ENCODE measurements around the gene IBA57.

The IBA57 gene

GRCh38 chr1:228165372-228166169 lies at the start of gene IBA57:
Gene IBA57 (plus strand): TSS chr1:228165804. CDS start chr1:228165817, 13 bp downstream.
- ATAC-seq, result peak; percentile 91

GRCh38 chr1:228117335-228117734 lies 48.3 kb upstream of the IBA57 start:
- DNase-seq, result no peak
- no peak for ATAC-seq

More at GRCh38 chr1:228165372-228166169, at the start of gene IBA57:
- peak; percentile 99 for DNase-seq

GRCh38 chr1:228118040-228118439 lies 47.6 kb upstream of the IBA57 start:
- ATAC-seq (no peak), DNase-seq (no peak)

DNA sequence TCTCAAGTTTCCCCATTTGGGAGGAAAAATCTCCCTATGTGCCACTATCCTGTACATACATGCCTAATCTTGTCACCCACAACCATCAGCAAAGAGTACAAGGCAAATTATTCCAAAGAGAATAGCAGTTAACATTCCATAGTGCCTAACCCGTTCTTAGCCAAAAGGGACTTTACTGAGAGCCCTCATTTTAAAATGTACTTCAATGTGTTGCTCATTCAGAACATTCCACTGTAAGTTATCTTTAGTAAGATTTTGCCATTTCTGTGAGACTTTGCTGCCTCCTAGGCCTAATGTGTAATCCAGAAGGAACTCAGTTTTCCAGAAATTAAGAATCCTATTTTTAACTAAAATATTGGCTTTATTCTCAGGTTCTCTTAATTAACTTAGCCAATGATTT lies 45.3 kb upstream of the IBA57 start:
- DNase-seq (no peak), ATAC-seq (no peak)

DNA sequence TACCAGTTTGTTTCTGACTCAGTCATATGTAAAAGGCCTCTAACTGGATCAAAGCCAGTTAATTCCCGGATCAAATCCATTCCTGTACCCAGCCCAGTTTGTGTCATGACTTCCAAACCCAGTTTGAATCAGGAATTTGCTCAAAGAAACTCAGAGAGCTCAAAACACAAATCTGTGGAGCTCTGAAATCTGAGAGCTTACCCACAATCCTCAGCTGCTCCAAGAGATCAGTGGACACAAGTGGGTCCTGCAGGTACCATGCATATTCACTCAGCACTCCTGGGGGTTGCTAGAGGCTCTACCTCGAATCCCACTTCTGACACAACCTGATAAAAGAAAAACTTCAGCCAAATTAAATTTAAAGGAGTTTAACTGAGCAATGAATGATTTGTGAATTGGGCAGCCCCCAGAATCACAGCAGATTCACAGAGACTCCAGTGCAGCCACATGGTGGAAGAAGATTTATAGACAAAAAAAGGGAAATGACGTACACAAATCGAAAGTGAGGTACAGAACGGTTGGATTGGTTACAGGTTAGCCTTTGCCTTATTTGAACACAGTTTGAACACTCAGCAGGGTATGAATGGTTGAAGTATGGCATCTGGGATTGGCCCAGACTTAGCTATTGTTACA lies 44.6 kb upstream of the IBA57 start:
- DNase-seq (no peak), ATAC-seq (peak; percentile 49)

DNA sequence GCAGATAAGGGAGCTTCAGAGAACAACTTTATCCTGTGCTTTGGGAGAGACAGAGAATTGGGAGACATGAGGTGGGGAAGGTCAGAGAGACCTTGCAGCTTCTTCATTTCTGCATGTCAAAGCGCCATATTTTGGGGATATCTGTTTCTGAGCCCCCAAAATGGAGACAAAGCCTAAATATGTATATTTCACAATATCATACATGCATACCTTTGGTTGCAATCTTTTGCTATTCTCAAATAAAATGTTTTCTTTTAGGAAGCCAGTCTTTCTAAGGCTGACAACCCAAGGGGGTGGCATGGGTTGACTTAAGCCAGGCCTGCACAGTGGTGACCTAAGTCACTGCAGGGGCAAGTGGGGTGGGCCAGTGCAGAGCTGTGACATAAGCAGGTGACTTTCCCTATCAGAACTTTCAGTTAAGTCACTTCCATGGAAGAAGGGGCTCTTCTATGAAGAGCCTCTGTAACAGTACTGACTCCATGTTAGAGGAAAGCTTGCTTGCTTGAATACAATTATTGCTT lies 42.6 kb upstream of the IBA57 start:
- no peak for DNase-seq
- ATAC-seq, result no peak

GRCh38 chr1:228123505-228123904 lies 42.1 kb upstream of the IBA57 start:
- DNase-seq, result no peak
- ATAC-seq, result no peak

GRCh38 chr1:228125185-228125584 lies 40.4 kb upstream of the IBA57 start:
- DNase-seq (no peak), ATAC-seq (no peak)

- ATAC-seq (no peak), DNase-seq (no peak)
Measured at GRCh38 chr1:228131766-228132165, 33.8 kb upstream of the IBA57 start.

- DNase-seq (no peak), ATAC-seq (no peak)
Measured at GRCh38 chr1:228134591-228134990, 31.0 kb upstream of the IBA57 start.

- no peak for DNase-seq
- ATAC-seq, result no peak
Measured at GRCh38 chr1:228136901-228137300, 28.7 kb upstream of the IBA57 start.

- DNase-seq, result no peak
- ATAC-seq, result no peak
Measured at GRCh38 chr1:228139406-228139930, 26.1 kb upstream of the IBA57 start.

GRCh38 chr1:228139931-228140723 lies 25.5 kb upstream of the IBA57 start, which contains the start of gene GUK1:
Gene GUK1 (plus strand): TSS chr1:228140279. CDS start chr1:228140303, 24 bp downstream.
- peak; percentile 100 for DNase-seq
- ATAC-seq, result peak; percentile 93

GRCh38 chr1:228140724-228141225 lies 24.8 kb upstream of the IBA57 start:
- ATAC-seq (no peak), DNase-seq (no peak)

DNA sequence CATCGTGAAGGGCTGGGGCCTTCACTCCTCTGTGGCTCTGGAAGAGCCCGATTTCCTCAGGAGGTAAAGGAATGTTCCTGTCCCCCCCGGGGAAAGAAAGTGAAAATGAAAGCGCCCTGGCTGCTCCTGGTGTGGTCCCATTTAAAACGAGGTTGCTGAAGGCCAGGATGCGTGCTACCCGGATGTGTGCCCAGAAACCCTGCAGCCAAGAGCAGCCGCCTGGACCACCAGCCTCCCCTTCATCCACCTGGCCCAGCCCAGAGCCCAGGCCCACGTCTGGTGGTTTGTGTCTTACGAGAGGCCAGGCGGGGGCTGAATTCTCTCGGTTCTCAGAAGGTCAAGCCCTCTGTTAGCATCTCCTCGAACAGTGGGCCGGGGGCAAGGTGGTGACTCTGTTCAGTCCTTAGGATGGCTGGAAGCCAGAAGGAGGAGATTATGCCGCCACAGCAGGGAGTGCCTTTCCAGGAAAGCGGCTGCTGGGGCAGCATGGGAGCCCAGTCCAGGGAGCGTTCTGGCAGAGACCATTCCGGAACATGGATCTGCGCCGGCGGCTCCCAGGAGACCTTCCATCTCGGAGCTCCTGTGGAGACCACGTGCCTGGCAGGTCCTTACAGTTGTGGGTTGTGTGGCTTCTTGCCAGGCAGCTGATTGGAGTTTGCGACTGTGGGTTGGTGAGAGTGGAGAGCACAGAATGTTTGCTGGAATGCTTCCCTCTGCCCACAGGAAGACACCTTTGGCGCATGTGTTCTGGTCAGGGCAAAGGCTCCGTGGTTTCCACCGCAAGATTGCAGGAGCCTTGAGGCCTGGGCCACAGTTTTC lies 24.2 kb upstream of the IBA57 start:
- ATAC-seq (no peak), DNase-seq (peak; percentile 35)

GRCh38 chr1:228142155-228142691 lies 23.4 kb upstream of the IBA57 start:
- DNase-seq (peak; percentile 4), ATAC-seq (no peak)

DNA sequence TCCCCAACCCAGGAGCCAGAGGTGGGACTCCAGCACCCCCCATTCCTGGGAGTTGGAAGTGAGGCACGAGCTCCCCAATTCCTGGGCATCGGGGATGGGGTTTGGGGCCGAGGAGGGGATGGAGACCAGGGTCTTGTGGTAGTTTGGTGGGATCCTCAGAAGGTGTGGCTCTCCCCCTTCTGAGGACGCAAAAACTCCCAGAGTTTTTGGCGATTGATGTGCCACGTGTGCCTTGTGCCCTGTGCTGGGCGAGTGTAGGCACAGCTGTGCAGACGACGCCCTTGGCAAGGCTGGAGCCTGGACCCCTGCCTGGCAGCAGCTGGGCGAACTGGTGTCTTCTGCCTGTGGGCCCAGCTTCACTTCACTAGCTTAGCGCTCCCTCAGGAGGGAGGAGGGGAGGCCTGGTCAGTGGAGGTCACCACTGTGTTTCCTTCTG lies 22.9 kb upstream of the IBA57 start:
- no peak for DNase-seq
- ATAC-seq, result no peak

DNA sequence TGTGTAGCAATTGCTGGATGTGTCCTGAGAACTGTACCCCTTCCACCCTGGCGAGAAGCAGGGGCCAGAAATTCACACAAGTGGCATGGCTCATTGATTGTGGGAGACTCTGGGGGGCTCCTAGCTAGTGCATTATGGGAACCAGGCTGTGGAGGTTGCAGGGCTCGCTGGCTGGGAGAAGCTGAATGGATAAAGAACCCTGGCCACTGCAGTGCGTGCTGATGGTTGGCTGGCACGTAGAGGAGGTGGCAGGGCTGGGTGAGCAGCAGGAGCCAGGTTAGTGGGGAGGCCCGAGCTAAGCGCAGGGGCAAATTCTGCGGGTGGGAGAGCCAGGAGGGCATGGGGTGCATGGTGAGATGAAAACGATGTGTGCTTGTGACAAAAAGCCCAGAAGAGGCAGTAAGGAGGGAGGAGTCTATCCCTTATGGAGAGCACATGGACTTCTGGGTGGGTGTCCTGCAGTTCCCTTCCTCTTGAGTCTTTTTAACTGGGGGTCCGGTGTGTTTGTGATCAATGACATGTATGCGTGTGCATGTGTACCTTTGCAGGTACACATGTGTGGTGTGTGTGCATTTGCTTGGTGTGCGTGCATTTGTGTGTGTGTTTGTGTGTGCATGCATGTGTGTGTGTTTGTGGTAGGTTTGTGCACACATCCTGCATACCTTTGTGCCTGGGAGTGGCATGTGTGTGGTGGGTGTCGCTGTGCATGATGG lies 22.0 kb upstream of the IBA57 start:
- no peak for DNase-seq
- ATAC-seq, result no peak

DNA sequence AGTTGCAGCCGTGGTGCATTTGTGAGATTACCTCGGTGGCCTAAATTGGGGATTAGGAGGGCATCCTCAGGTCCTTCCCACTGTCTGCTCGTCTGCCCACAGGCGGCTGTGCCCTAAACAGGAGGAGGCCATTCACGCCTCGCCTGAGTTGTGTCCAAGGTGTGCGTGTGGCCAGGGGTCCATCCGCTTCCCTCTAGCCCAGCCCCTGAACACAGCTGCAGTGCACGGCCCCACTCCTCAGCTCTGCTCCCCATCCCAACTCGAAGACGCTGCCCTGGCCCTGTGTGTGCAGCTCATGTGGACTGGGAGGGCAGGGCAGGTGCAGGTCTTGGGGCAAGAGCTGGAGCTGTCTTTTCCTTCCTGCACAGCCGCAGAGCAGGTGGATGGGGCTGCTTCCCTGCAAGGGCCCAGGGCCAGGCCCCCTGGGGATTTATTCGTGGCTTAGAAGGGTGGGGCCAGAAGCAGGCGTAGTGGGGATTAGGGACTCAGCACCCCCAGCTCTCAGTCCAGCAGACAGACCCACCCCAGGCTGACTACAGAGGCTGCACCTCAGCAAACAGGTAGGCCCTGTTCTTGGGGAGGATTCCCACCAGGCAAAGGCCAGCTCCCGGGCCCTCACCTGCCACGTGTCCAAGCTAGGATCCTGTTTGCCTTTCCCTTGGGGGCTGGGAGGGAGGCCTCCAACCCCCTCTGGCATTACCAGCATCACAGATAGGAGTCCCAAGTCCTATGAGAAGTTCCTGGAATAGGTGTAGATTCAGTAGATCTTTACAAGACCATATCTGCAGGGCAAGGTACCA lies 21.2 kb upstream of the IBA57 start:
- ATAC-seq (no peak), DNase-seq (no peak)

Measured in stimulated activated naive CD8-positive, alpha-beta T cell treated with anti-CD3 and anti-CD28 coated beads, Interleukin-15, Interleukin-2, amounts not matched to agents 100 U/mL and 50 U/mL, for 24 hours (primary cell).